GM18873 (cell line): ENCODE results near the gene PLXDC2.
"Not testable (repeated sequence)": the region's sequence is repeated elsewhere in the genome, so short reads cannot be mapped to it uniquely, and the experiment has no call there.

ENCODE experiments used
- ATAC-seq: cut with Tn5 transposase; IDR thresholded peaks from one replicate; pipeline ENCODE4 v1.9.1; 2021; ENCODE audit warnings: mild to moderate bottlenecking, moderate library complexity, moderate number of reproducible peaks; ENCODE audit not compliant: unreplicated experiment, low FRiP score

Gene PLXDC2

GRCh38 chr10:20157314-20157713 is 341.1 kb downstream of the PLXDC2 start:
- ATAC-seq = no peak

- ATAC-seq = no peak
These were observed 341.9 kb downstream of the PLXDC2 start for GRCh38 chr10:20158086-20158485.

- no peak for ATAC-seq
These were observed 345.9 kb downstream of the PLXDC2 start for GRCh38 chr10:20162123-20162522.

GRCh38 chr10:20166096-20166675 is 350.0 kb downstream of the PLXDC2 start:
- ATAC-seq = no peak

- ATAC-seq = no peak
These were observed 354.4 kb downstream of the PLXDC2 start for GRCh38 chr10:20170661-20171060.

GRCh38 chr10:20173046-20173445 is 356.8 kb downstream of the PLXDC2 start:
- ATAC-seq = no peak

- no peak for ATAC-seq
These were observed 359.5 kb downstream of the PLXDC2 start for GRCh38 chr10:20175719-20176118.

- no peak for ATAC-seq
These were observed 364.5 kb downstream of the PLXDC2 start for GRCh38 chr10:20180766-20181165.

- no peak for ATAC-seq
These were observed 365.2 kb downstream of the PLXDC2 start for GRCh38 chr10:20181434-20181833.

- ATAC-seq = no peak
These were observed 368.9 kb downstream of the PLXDC2 start for GRCh38 chr10:20185116-20185515.

GRCh38 chr10:20191392-20191791 is 375.2 kb downstream of the PLXDC2 start:
- ATAC-seq = not testable (repeated sequence)

GRCh38 chr10:20195076-20195475 is 378.8 kb downstream of the PLXDC2 start:
- ATAC-seq = no peak

GRCh38 chr10:20200758-20201157 is 384.5 kb downstream of the PLXDC2 start:
- ATAC-seq = no peak

- no peak for ATAC-seq
These were observed 386.1 kb downstream of the PLXDC2 start for GRCh38 chr10:20202337-20202736.

- ATAC-seq = no peak
These were observed 391.4 kb downstream of the PLXDC2 start for GRCh38 chr10:20207653-20208052.

- not testable (repeated sequence) for ATAC-seq
These were observed 392.9 kb downstream of the PLXDC2 start for GRCh38 chr10:20209098-20209497.

GRCh38 chr10:20215547-20216152 is 399.4 kb downstream of the PLXDC2 start:
- no peak for ATAC-seq

- ATAC-seq = no peak
These were observed 405.1 kb downstream of the PLXDC2 start for GRCh38 chr10:20221356-20221755.

- no peak for ATAC-seq
These were observed 412.5 kb downstream of the PLXDC2 start for GRCh38 chr10:20228729-20229128.

- ATAC-seq = no peak
These were observed 416.0 kb downstream of the PLXDC2 start for GRCh38 chr10:20232079-20232705.

- ATAC-seq = no peak
These were observed 417.2 kb downstream of the PLXDC2 start for GRCh38 chr10:20233423-20233822.

GRCh38 chr10:20234579-20234978 is 418.3 kb downstream of the PLXDC2 start:
- no peak for ATAC-seq
